Mammary epithelial cell (primary cell): Measurements from ENCODE around the gene FGF1.

Source experiments
- CTCF ChIP-seq, 2 donors: IDR thresholded peaks in 1 of 2; conservative IDR thresholded peaks in 1 of 2; 2 replicates each; pipeline ENCODE4 v1.5.1; 2011 to 2012; ENCODE audit warnings: inconsistent platforms in 2 of 2, low read length in 2 of 2, mild to moderate bottlenecking in 2 of 2, control low read depth in 1 of 2, low read depth in 1 of 2; ENCODE audit not compliant: insufficient read depth in 1 of 2; ENCODE audit errors: extremely low read depth in 1 of 2
- EZH2 ChIP-seq: IDR thresholded peaks from 2 replicates; pipeline ENCODE4 v1.6.1; 2012; ENCODE audit warnings: low read length, inconsistent platforms, borderline replicate concordance

GRCh38 chr5:142608081-142608480 lies 77.8 kb downstream of the FGF1 start:
- no peak for TF ChIP-seq CTCF (conservative IDR thresholded peaks at IDR 0.05 in 1 of 2, IDR thresholded peaks at IDR 0.05 in 1 of 2; ENCODE audit: extremely low read depth in 1 of 2, insufficient read depth in 1 of 2, low read depth in 1 of 2, low read length in 2 of 2)
- TF ChIP-seq EZH2: no peak
